HG02571 (cell line): ENCODE data around the gene CSE1L.
"Not testable (repeated sequence)": the region's sequence is repeated elsewhere in the genome, so short reads cannot be mapped to it uniquely, and the experiment has no call there.

Experiments
- ATAC-seq: cut with Tn5 transposase; IDR thresholded peaks from one replicate; pipeline ENCODE4 v1.9.1; 2021; ENCODE audit warnings: mild to moderate bottlenecking, moderate library complexity; ENCODE audit not compliant: unreplicated experiment

CSE1L gene

GRCh38 chr20:49118307-49118706 lies 72.2 kb downstream of the CSE1L start:
- no peak for ATAC-seq

- no peak for ATAC-seq
Measured at GRCh38 chr20:49119988-49120387, 73.9 kb downstream of the CSE1L start.

- no peak for ATAC-seq
Measured at GRCh38 chr20:49122920-49123319, 76.8 kb downstream of the CSE1L start.

- no peak for ATAC-seq
Measured at GRCh38 chr20:49123982-49124381, 77.9 kb downstream of the CSE1L start.

- no peak for ATAC-seq
Measured at GRCh38 chr20:49132995-49133478, 86.9 kb downstream of the CSE1L start.

- ATAC-seq: no peak
Measured at GRCh38 chr20:49133571-49133970, 87.5 kb downstream of the CSE1L start.

GRCh38 chr20:49134797-49135196 lies 88.7 kb downstream of the CSE1L start:
- not testable (repeated sequence) for ATAC-seq

- no peak for ATAC-seq
Measured at GRCh38 chr20:49136817-49137571, 90.9 kb downstream of the CSE1L start.

- ATAC-seq: no peak
Measured at GRCh38 chr20:49138431-49138830, 92.3 kb downstream of the CSE1L start.

GRCh38 chr20:49140411-49140810 lies 94.3 kb downstream of the CSE1L start:
- ATAC-seq: no peak

GRCh38 chr20:49140834-49141233 lies 94.7 kb downstream of the CSE1L start:
- ATAC-seq: no peak
